Epithelial cell of esophagus (primary cell): Measurements from ENCODE around the gene FARP2.

Experiments used
- DNase-seq: peaks from one replicate; pipeline ENCODE4 v3.0.0; 2010; ENCODE audit warnings: low read depth
- H3K4me3 ChIP-seq: 2 replicates; pipeline ENCODE4 v1.5.1; 2011; ENCODE audit warnings: mild to moderate bottlenecking, low read length, control low read depth
- CTCF ChIP-seq: IDR thresholded peaks from 2 replicates; pipeline ENCODE4 v1.5.1; 2011; ENCODE audit warnings: low read depth, mild to moderate bottlenecking, low read length, control low read depth, inconsistent platforms; ENCODE audit not compliant: insufficient read depth; ENCODE audit errors: missing control alignments

Gene FARP2

GRCh38 chr2:241467777-241468475 is 111.8 kb downstream of the FARP2 start:
- no peak for TF ChIP-seq CTCF
- no peak for DNase-seq
- no peak overlapping the region for H3K4me3 ChIP-seq

GRCh38 chr2:241468476-241468781 is 112.3 kb downstream of the FARP2 start:
- H3K4me3 ChIP-seq = no peak overlapping the region
- no peak for DNase-seq
- TF ChIP-seq CTCF = no peak

- no peak for TF ChIP-seq CTCF
- DNase-seq = no peak
- H3K4me3 ChIP-seq = no peak overlapping the region
Measured at GRCh38 chr2:241469746-241470145, 113.7 kb downstream of the FARP2 start.

GRCh38 chr2:241473399-241473798 is 117.3 kb downstream of the FARP2 start:
- TF ChIP-seq CTCF = no peak
- no peak for DNase-seq
- no peak overlapping the region for H3K4me3 ChIP-seq

GRCh38 chr2:241475267-241475666 is 119.2 kb downstream of the FARP2 start:
- no peak overlapping the region for H3K4me3 ChIP-seq
- TF ChIP-seq CTCF = no peak
- DNase-seq = no peak

- no peak for TF ChIP-seq CTCF
- H3K4me3 ChIP-seq = no peak overlapping the region
- no peak for DNase-seq
Measured at GRCh38 chr2:241478166-241478565, 122.1 kb downstream of the FARP2 start.
